GM23338 (cell line): ENCODE results near the gene TUBG2. TPM values are rescaled to one million over a fixed set of nuclear protein-coding genes. Genes with fewer than 3 reads are reported as not detected.

Experiments
- ATAC-seq: fragments of 200-7000 bp; cut with Tn5 transposase; 3 replicates; pipeline ENCODE4 v1.9.1; 2020
- DNase-seq: peaks from one replicate; pipeline ENCODE4 v3.0.0-alpha.2; 2015; ENCODE audit warnings: low spot score
- H2AFZ ChIP-seq: fragments of 200-600 bp; sonication (generic); 2 replicates; pipeline ENCODE4 v1.8.0; 2016; ENCODE audit warnings: antibody characterized with exemption, mild to moderate bottlenecking, moderate library complexity
- H3F3A ChIP-seq: fragments of 200-600 bp; sonication (generic); replicated peaks from 2 replicates; pipeline ENCODE4 v1.8.0; 2017; ENCODE audit warnings: antibody characterized with exemption, mixed run types, low read depth
- H3K27ac ChIP-seq: fragments of 200-600 bp; sonication (generic); 2 replicates; pipeline ENCODE4 v1.6.1; 2016; ENCODE audit warnings: low read depth
- H3K27me3 ChIP-seq: fragments of 200-600 bp; sonication (generic); 2 replicates; pipeline ENCODE4 v1.8.0; 2016; ENCODE audit warnings: mild to moderate bottlenecking, mixed run types, moderate library complexity; ENCODE audit not compliant: insufficient read depth
- H3K36me3 ChIP-seq: fragments of 200-600 bp; sonication (generic); 2 replicates; pipeline ENCODE4 v1.8.0; 2016; ENCODE audit warnings: mild to moderate bottlenecking; ENCODE audit not compliant: insufficient read depth
- H3K4me1 ChIP-seq: fragments of 200-600 bp; sonication (generic); 2 replicates; pipeline ENCODE4 v1.8.0; 2016; ENCODE audit warnings: mild to moderate bottlenecking, moderate library complexity; ENCODE audit not compliant: insufficient read depth
- H3K4me2 ChIP-seq: fragments of 200-600 bp; sonication (generic); 2 replicates; pipeline ENCODE4 v1.7.1; 2017; ENCODE audit warnings: mixed run types
- H3K4me3 ChIP-seq: fragments of 200-600 bp; sonication (generic); 2 replicates; pipeline ENCODE4 v1.6.1; 2016; ENCODE audit warnings: mixed run types
- H3K79me2 ChIP-seq: fragments of 200-600 bp; sonication (generic); replicated peaks from 2 replicates; pipeline ENCODE4 v1.8.0; 2017; ENCODE audit warnings: mild to moderate bottlenecking; ENCODE audit not compliant: insufficient read depth
- H3K9me2 ChIP-seq: fragments of 200-600 bp; sonication (generic); 2 replicates; pipeline ENCODE4 v1.8.0; 2017; ENCODE audit not compliant: insufficient read depth
- H4K20me1 ChIP-seq: fragments of 200-600 bp; sonication (generic); replicated peaks from 2 replicates; pipeline ENCODE4 v1.8.0; 2017; ENCODE audit warnings: mild to moderate bottlenecking; ENCODE audit not compliant: insufficient read depth
- H3K27ac Mint-ChIP-seq: 2 replicates; pipeline ENCODE4 v1.8.0; 2020; ENCODE audit warnings: inconsistent platforms, mild to moderate bottlenecking, moderate library complexity, mixed read lengths
- H3K27me3 Mint-ChIP-seq: 3 replicates; pipeline ENCODE4 v1.8.0; 2022; ENCODE audit warnings: low read depth, mild to moderate bottlenecking, moderate library complexity, mixed read lengths, inconsistent platforms; ENCODE audit not compliant: insufficient read depth, poor library complexity
- H3K36me3 Mint-ChIP-seq: 3 replicates; pipeline ENCODE4 v1.8.0; 2021; ENCODE audit warnings: low read depth, mild to moderate bottlenecking, inconsistent platforms, moderate library complexity, mixed read lengths
- H3K4me1 Mint-ChIP-seq: 3 replicates; pipeline ENCODE4 v1.8.0; 2020; ENCODE audit warnings: mild to moderate bottlenecking, inconsistent platforms, mixed read lengths
- H3K4me3 Mint-ChIP-seq: 3 replicates; pipeline ENCODE4 v1.8.0; 2021; ENCODE audit warnings: moderate library complexity, mild to moderate bottlenecking, inconsistent platforms, mixed read lengths
- H3K9me3 Mint-ChIP-seq: 3 replicates; pipeline ENCODE4 v1.8.0; 2020; ENCODE audit warnings: moderate library complexity, mild to moderate bottlenecking, inconsistent platforms, mixed read lengths
- CREB1 ChIP-seq: fragments of 250-450 bp; sonication (Bioruptor Pico); IDR thresholded peaks from 2 replicates; pipeline ENCODE4 v1.5.0; 2020; ENCODE audit warnings: low read depth, mild to moderate bottlenecking, moderate library complexity
- CTCF ChIP-seq, 2 experiments: fragments of 200-600 bp in 1 of 2; sonication (generic) in 1 of 2; conservative IDR thresholded peaks; 2 replicates each; pipeline versions ENCODE4 v1.5.1 to v1.6.1; 2016 to 2017; ENCODE audit warnings: antibody characterized with exemption in 2 of 2, low read depth in 2 of 2, mild to moderate bottlenecking in 2 of 2, moderate library complexity in 1 of 2
- EZH2 ChIP-seq: fragments of 200-600 bp; sonication (generic); IDR thresholded peaks from one replicate; pipeline ENCODE4 v1.8.0; 2017; ENCODE audit warnings: antibody characterized with exemption, mild to moderate bottlenecking, low read depth; ENCODE audit not compliant: unreplicated experiment
- EZH2phosphoT487 ChIP-seq: fragments of 200-600 bp; sonication (generic); IDR thresholded peaks from one replicate; pipeline ENCODE4 v1.8.1; 2018; ENCODE audit warnings: antibody characterized with exemption; ENCODE audit not compliant: unreplicated experiment
- POLR2AphosphoS5 ChIP-seq: IDR thresholded peaks from 2 replicates; pipeline ENCODE4 v1.6.1; 2016; ENCODE audit warnings: antibody characterized with exemption, low read depth
- ZNF114 ChIP-seq: fragments of 250-450 bp; sonication (Bioruptor Pico); IDR thresholded peaks from 2 replicates; pipeline ENCODE4 v1.5.0; 2020; ENCODE audit warnings: mild to moderate bottlenecking, moderate library complexity
- ZNF462 ChIP-seq: fragments of 250-450 bp; sonication (Bioruptor Pico); IDR thresholded peaks from 2 replicates; pipeline ENCODE4 v1.5.0; 2020; ENCODE audit warnings: mild to moderate bottlenecking, moderate library complexity
- polyA plus RNA-seq: library from polyadenylated mRNA; unstranded; fragments of >200 nt; fragmentation: Nextera tagmentation; extraction: Ambion mirVana; gene quantifications from 2 replicates; pipeline ENCODE4 v1.2.1, GENCODE V29; 2016
- total RNA-seq: library from RNA; depleted of rRNA; stranded (reverse); fragments of >200 nt; shearing (Covaris generic); gene quantifications from 2 replicates; pipeline ENCODE4 v1.2.3, GENCODE V29; 2014

Gene TUBG2
- total and polyA plus RNA-seq, 2 experiments from 2014 or later: 18.2 to 19.0 TPM

GRCh38 chr17:42679492-42680330 is 20.6 kb downstream of the TUBG2 start:
- ATAC-seq (peak; percentile 24), DNase-seq (peak; percentile 88)
- TF ChIP-seq POLR2AphosphoS5 (peak; percentile 47; the same call in 1 of the 2 replicates), CREB1 (peak; percentile 84), ZNF114 (CRISPR knock-in tag) (no peak), CTCF (conservative IDR thresholded peaks at IDR 0.05; ENCODE audit: low read depth in 2 of 2) (peak; percentile 60 to 75), EZH2phosphoT487 (no peak), ZNF462 (CRISPR knock-in tag) (no peak), EZH2 (no peak)
- Mint-ChIP-seq H3K9me3 (peaks cover 3% of the 10 kb centered on the region; the same call in 1 of the 3 replicates), H3K27me3 (peaks cover 61% of the 10 kb centered on the region), H3K4me3 (peak overlapping the region; percentile 86), H3K27ac (peak overlapping the region; percentile 70; the same call in 1 of the 2 replicates), H3K36me3 (peaks cover 7% of the 10 kb centered on the region; the same call in 1 of the 3 replicates), H3K4me1 (peaks cover 47% of the 10 kb centered on the region)
- H3K79me2 ChIP-seq: peaks cover 7% of the 10 kb centered on the region; the same call in 1 of the 2 replicates
- H3K27ac ChIP-seq: peak overlapping the region; percentile 84; the same call in 1 of the 2 replicates
- H2AFZ ChIP-seq: peak overlapping the region; percentile 94
- peak overlapping the region; percentile 65 for H3K4me3 ChIP-seq
- H3K36me3 ChIP-seq: no peaks in the 10 kb centered on the region
- peaks cover 39% of the 10 kb centered on the region for H3K4me1 ChIP-seq
- H3K27me3 ChIP-seq: peaks cover 65% of the 10 kb centered on the region
- 0 out of 2 replicates have a peak, but pooled peaks cover 2% of the 10 kb centered on the region for H4K20me1 ChIP-seq
- peak overlapping the region; percentile 86 for H3K4me2 ChIP-seq
- H3F3A ChIP-seq: peaks cover 39% of the 10 kb centered on the region
- H3K9me2 ChIP-seq: no peaks in the 10 kb centered on the region
